Transverse colon (tissue), 4 donors: Measurements from ENCODE around the gene SYNDIG1L. TPM values are rescaled to one million over a fixed set of nuclear protein-coding genes. Genes with fewer than 3 reads are reported as not detected.

Experiments used
- DNase-seq: peaks from one replicate; pipeline ENCODE4 v3.0.0-alpha.2; 2019
- H3K27ac ChIP-seq, 4 donors: fragments of 200-600 bp; sonication (generic); 2 replicates each; pipeline ENCODE4 v1.5.1; 2016 to 2018; ENCODE audit warnings: inconsistent platforms in 4 of 4
- H3K27me3 ChIP-seq: fragments of 200-600 bp; sonication (generic); 2 replicates; pipeline ENCODE4 v1.5.1; 2017; ENCODE audit warnings: inconsistent platforms
- H3K36me3 ChIP-seq, 4 donors: fragments of 200-600 bp; sonication (generic); 2 replicates each; pipeline ENCODE4 v1.5.1; 2017 to 2019; ENCODE audit warnings: inconsistent platforms in 4 of 4
- H3K4me1 ChIP-seq, 4 donors: fragments of 200-600 bp; sonication (generic); 2 replicates each; pipeline ENCODE4 v1.5.1; 2017 to 2020; ENCODE audit warnings: inconsistent platforms in 4 of 4
- H3K4me3 ChIP-seq, 4 donors: fragments of 200-600 bp; sonication (generic); 1 replicate in 1 of 4; 2 replicates in 3 of 4; pipeline versions ENCODE4 v1.5.1 to v1.6.1; 2017 to 2019; ENCODE audit warnings: inconsistent platforms in 4 of 4
- H3K9me3 ChIP-seq, 2 donors: fragments of 200-600 bp; sonication (generic); 2 replicates each; pipeline ENCODE4 v1.5.1; 2017 to 2019; ENCODE audit warnings: inconsistent platforms in 2 of 2
- EP300 ChIP-seq: sonication (generic); formaldehyde crosslinking; IDR thresholded peaks from one replicate; pipeline ENCODE4 v1.6.1; 2017; ENCODE audit warnings: antibody characterized with exemption, low read depth
- POLR2A ChIP-seq: fragments of 450-650 bp; IDR thresholded peaks from one replicate; pipeline ENCODE4 v1.6.1; 2016; ENCODE audit warnings: antibody characterized with exemption, mild to moderate bottlenecking, moderate library complexity
- POLR2AphosphoS5 ChIP-seq, 3 donors: sonication (generic); formaldehyde crosslinking; IDR thresholded peaks; one replicate each; pipeline ENCODE4 v1.6.1; 2016; ENCODE audit warnings: antibody characterized with exemption in 3 of 3
- WGBS, 2 donors: methylation state at CpG; one replicate each; pipeline ENCODE4 v1.1.5; 2018; ENCODE audit warnings: low coverage in 1 of 2; 5-methylcytosine and 5-hydroxymethylcytosine counted together
- in situ Hi-C, 4 donors: fragments of 200-750 bp; cut with MboI; loops; one replicate each; pipeline versions ENCODE4 v1.15.0 to v1.15.1; 2017; ENCODE audit warnings: low sequenced_read_pairs in 3 of 4, low pct_ligation_motif_present in 1 of 4, low pct_unique_long_range_greater_than_20kb in 1 of 4
- intact Hi-C: fragments of 100-400 bp; cut with DNase I; formaldehyde crosslinking; loops from one replicate; pipeline ENCODE4 v1.15.1; 2023; ENCODE audit warnings: low total_unique reads
- total RNA-seq, 4 donors: library from RNA; depleted of rRNA; stranded (reverse); fragments of >200 nt; gene quantifications; one replicate each; pipeline ENCODE4 v1.1.0, GENCODE V29; 2016
- TF ChIP-seq, protein P1 (sequence below), 5 experiments: fragments of 200-600 bp in 3 of 5; fragments of 450-650 bp in 2 of 5; sonication (generic) in 3 of 5; IDR thresholded peaks; 1 replicate in 2 of 5; 2 replicates in 3 of 5; pipeline ENCODE4 v1.5.1; 2016 to 2017; ENCODE audit warnings: antibody characterized with exemption in 5 of 5, inconsistent platforms in 3 of 5, mild to moderate bottlenecking in 2 of 5, moderate library complexity in 1 of 5

SYNDIG1L gene
- total RNA-seq, 4 donors from 2014 or later, result 0.32 TPM; not detected in 3

DNA sequence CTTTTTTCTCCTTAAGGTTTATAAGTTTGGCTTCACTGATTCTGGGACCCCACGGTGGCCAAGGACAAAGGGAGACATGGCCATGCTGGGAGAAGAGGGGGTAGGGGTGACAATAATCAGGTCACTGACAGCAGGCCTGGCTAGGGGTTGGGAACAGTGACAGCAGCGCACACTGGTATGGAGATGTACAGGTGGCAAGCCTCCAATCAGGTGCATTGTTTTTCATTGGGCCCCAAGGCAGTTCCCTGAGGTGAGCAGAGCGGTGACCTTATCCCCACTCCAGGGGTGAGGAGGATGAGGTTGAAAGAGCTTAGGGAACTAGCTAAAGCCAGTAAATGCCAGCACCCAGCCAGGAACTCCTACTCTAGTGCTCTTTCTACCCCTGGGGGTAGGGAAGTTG is 1.4 kb downstream of the SYNDIG1L start:
- H3K4me1 ChIP-seq, result peaks cover 0 to 5% (median 1%) of the 10 kb centered on the region in 4 donors
- no peaks in the 10 kb centered on the region for H3K36me3 ChIP-seq
- intact Hi-C loops (no loop called here), in situ Hi-C loops (no loop called here)
- no peak overlapping the region for H3K4me3 ChIP-seq
- no peak overlapping the region for H3K27ac ChIP-seq
- 53 to 71% methylated on average over 2 to 3 of the region's 3 CpGs for WGBS, 2 donors
- H3K27me3 ChIP-seq, result peaks cover 49% of the 10 kb centered on the region
- DNase-seq, result no peak
- TF ChIP-seq POLR2AphosphoS5 (IDR thresholded peaks at IDR 0.05) (no peak), EP300 (no peak), POLR2A (no peak)
- TF ChIP-seq, protein P1, sequence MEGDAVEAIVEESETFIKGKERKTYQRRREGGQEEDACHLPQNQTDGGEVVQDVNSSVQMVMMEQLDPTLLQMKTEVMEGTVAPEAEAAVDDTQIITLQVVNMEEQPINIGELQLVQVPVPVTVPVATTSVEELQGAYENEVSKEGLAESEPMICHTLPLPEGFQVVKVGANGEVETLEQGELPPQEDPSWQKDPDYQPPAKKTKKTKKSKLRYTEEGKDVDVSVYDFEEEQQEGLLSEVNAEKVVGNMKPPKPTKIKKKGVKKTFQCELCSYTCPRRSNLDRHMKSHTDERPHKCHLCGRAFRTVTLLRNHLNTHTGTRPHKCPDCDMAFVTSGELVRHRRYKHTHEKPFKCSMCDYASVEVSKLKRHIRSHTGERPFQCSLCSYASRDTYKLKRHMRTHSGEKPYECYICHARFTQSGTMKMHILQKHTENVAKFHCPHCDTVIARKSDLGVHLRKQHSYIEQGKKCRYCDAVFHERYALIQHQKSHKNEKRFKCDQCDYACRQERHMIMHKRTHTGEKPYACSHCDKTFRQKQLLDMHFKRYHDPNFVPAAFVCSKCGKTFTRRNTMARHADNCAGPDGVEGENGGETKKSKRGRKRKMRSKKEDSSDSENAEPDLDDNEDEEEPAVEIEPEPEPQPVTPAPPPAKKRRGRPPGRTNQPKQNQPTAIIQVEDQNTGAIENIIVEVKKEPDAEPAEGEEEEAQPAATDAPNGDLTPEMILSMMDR (IDR thresholded peaks at IDR 0.05), result no peak
- no peaks in the 10 kb centered on the region for H3K9me3 ChIP-seq

DNA sequence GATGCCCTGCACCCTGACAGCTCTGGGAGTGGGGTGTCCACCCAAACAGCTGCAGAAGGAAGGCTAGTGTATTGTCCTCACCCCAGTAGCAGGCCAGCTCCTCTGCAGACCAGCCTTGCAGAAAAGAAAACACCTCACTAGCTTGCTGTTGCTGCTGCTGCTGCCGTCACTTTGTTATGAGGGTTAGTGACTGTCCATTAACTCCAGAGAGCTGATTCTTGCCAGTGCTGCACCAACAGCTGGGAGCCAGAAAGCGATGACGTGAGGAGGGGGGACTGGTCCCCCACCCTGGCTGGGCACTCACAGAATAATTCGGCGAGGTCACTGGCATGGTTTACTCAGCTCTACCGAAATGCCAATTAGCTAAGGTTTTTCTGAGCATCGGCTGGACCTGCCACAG is 2.8 kb downstream of the SYNDIG1L start:
- intact Hi-C loops (no loop called here), in situ Hi-C loops (no loop called here)
- Histone ChIP-seq H3K27me3 (peaks cover 49% of the 10 kb centered on the region), H3K4me3 (no peak overlapping the region), H3K36me3 (no peaks in the 10 kb centered on the region), H3K9me3 (no peaks in the 10 kb centered on the region), H3K27ac (no peak overlapping the region), H3K4me1 (peaks cover 0 to 5% (median 1%) of the 10 kb centered on the region in 4 donors)
- WGBS, 2 donors, result 75 to 90% methylated on average over 2 to 7 of the region's 7 CpGs
- TF ChIP-seq POLR2A (no peak), POLR2AphosphoS5 (IDR thresholded peaks at IDR 0.05) (no peak), EP300 (no peak)
- TF ChIP-seq, protein P1 (IDR thresholded peaks at IDR 0.05), result no peak
- no peak for DNase-seq

DNA sequence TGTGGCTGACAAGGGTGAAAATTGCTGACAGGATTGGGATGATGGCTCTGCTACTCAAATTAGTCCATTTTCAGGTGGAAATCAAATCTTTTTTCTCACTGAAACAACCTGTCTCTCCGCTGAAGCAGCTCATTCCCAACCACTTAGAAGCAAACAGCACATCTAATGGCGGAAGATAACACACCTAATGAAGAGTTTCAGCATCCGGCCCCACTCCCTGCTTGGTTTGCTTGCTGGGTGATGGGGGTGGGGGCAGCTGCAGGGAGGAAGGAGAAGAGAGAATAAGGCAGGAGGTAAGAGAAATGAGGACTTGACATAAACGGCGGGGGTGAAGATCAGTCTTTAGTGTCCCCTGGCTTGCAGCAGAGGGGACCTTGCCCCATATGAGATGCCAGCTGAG is 4.0 kb downstream of the SYNDIG1L start:
- H3K36me3 ChIP-seq, result no peaks in the 10 kb centered on the region
- WGBS, 2 donors, result 55 to 74% methylated on average over 4 to 5 of the region's 5 CpGs
- no peaks in the 10 kb centered on the region for H3K9me3 ChIP-seq
- no peak overlapping the region for H3K27ac ChIP-seq
- H3K27me3 ChIP-seq, result peaks cover 55% of the 10 kb centered on the region
- no peak for DNase-seq
- in situ Hi-C loops, result no loop called here
- no peak for TF ChIP-seq POLR2AphosphoS5 (IDR thresholded peaks at IDR 0.05)
- no peak for TF ChIP-seq POLR2A
- TF ChIP-seq, protein P1 (IDR thresholded peaks at IDR 0.05), result no peak
- TF ChIP-seq EP300, result no peak
- H3K4me3 ChIP-seq, result no peak overlapping the region
- intact Hi-C loops, result no loop called here
- peaks cover 0 to 5% (median 1%) of the 10 kb centered on the region in 4 donors for H3K4me1 ChIP-seq

DNA sequence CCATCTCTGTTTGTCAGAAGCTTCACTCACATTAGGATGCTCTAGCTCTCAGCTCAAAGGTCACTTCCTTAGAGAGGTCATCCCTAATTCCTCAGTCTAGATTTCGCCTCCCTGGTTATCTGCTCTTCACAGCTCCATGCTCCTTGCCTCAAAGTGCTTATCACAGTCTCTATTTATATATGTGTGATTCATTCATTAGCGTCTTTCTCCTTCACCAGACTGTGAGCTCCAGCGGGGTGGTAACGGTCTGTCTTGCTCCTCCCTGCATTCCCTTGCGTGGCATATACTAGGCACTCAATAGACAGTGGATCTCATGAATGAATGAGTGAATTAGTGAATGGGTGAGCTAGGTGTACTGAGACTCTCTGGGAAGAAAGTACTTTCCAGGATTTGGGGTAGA is 6.9 kb downstream of the SYNDIG1L start:
- in situ Hi-C loops (no loop called here), intact Hi-C loops (no loop called here)
- WGBS, 2 donors, result 59% methylated on average over 5 of the region's 5 CpGs; no CpG with 5 or more reads in 1 of the 2 donors
- DNase-seq, result no peak
- Histone ChIP-seq H3K36me3 (no peaks in the 10 kb centered on the region), H3K4me3 (no peak overlapping the region), H3K9me3 (no peaks in the 10 kb centered on the region), H3K27me3 (peaks cover 43% of the 10 kb centered on the region), H3K4me1 (no peaks in the 10 kb centered on the region), H3K27ac (no peak overlapping the region)
- no peak for TF ChIP-seq POLR2AphosphoS5 (IDR thresholded peaks at IDR 0.05)
- no peak for TF ChIP-seq POLR2A
- no peak for TF ChIP-seq EP300
- TF ChIP-seq, protein P1 (IDR thresholded peaks at IDR 0.05), result no peak
